Fibroblast of mammary gland (primary cell): Measurements from ENCODE around the gene TXNDC2.
A peak's percentile ranks its signal among the peaks of the same experiment; 100 is the strongest.
"Not testable (repeated sequence)": the region's sequence is repeated elsewhere in the genome, so short reads cannot be mapped to it uniquely, and the experiment has no call there.

Source experiments
- DNase-seq: peaks from one replicate; pipeline ENCODE4 v3.0.0-alpha.2; 2010; ENCODE audit warnings: low read depth
- H3K4me3 ChIP-seq: 2 replicates; pipeline ENCODE4 v1.5.1; 2011; ENCODE audit warnings: low read depth, mild to moderate bottlenecking, low read length, moderate library complexity; ENCODE audit not compliant: control insufficient read depth
- CTCF ChIP-seq: conservative IDR thresholded peaks from 2 replicates; pipeline ENCODE4 v1.5.1; 2011; ENCODE audit warnings: low read depth, low read length, inconsistent platforms; ENCODE audit not compliant: control insufficient read depth, insufficient read depth

TXNDC2 gene

GRCh38 chr18:9905401-9905922, 19.7 kb downstream of the TXNDC2 start:
- TF ChIP-seq CTCF = no peak
- peak; percentile 72 for DNase-seq

GRCh38 chr18:9906481-9906880, 20.7 kb downstream of the TXNDC2 start:
- H3K4me3 ChIP-seq = no peak overlapping the region
- DNase-seq = no peak
- TF ChIP-seq CTCF = no peak

More at GRCh38 chr18:9905401-9905922, 19.7 kb downstream of the TXNDC2 start:
- no peak overlapping the region for H3K4me3 ChIP-seq

GRCh38 chr18:9907867-9908266, 22.1 kb downstream of the TXNDC2 start:
- DNase-seq = no peak
- TF ChIP-seq CTCF = no peak
- no peak overlapping the region for H3K4me3 ChIP-seq

- H3K4me3 ChIP-seq = no peak overlapping the region
- DNase-seq = no peak
- no peak for TF ChIP-seq CTCF
These were observed 24.3 kb downstream of the TXNDC2 start for GRCh38 chr18:9910071-9910470.

- TF ChIP-seq CTCF = no peak
- H3K4me3 ChIP-seq = no peak overlapping the region
- DNase-seq = no peak
These were observed 24.9 kb downstream of the TXNDC2 start for GRCh38 chr18:9910661-9911060.

GRCh38 chr18:9911226-9911625, 25.5 kb downstream of the TXNDC2 start:
- TF ChIP-seq CTCF = no peak
- DNase-seq = no peak
- no peak overlapping the region for H3K4me3 ChIP-seq

- not testable (repeated sequence) for H3K4me3 ChIP-seq, DNase-seq
These were observed 26.5 kb downstream of the TXNDC2 start for GRCh38 chr18:9912285-9912684.
